Hematopoietic multipotent progenitor cell treated with erythropoietin and hydrocortisone succinate and interleukin-3 and kit ligand, for 17 days (in vitro differentiated cells): ENCODE data around the gene PXT1.
"Not testable (repeated sequence)": the region's sequence is repeated elsewhere in the genome, so short reads cannot be mapped to it uniquely, and the experiment has no call there.

Source experiments
- DNase-seq: peaks from one replicate; pipeline ENCODE4 v3.0.0-alpha.2; 2015; ENCODE audit warnings: low spot score

The PXT1 gene

GRCh38 chr6:36368921-36369865, 73.5 kb downstream of the PXT1 start:
- no peak for DNase-seq

- no peak for DNase-seq
Measured at GRCh38 chr6:36368421-36368820, 74.2 kb downstream of the PXT1 start.

- no peak for DNase-seq
Measured at GRCh38 chr6:36367743-36368142, 74.9 kb downstream of the PXT1 start.

GRCh38 chr6:36364669-36365479, 77.8 kb downstream of the PXT1 start:
- DNase-seq: no peak

- DNase-seq: not testable (repeated sequence)
Measured at GRCh38 chr6:36364061-36364635, 78.5 kb downstream of the PXT1 start.

GRCh38 chr6:36363371-36363752, 79.3 kb downstream of the PXT1 start:
- not testable (repeated sequence) for DNase-seq

GRCh38 chr6:36362551-36363370, 79.9 kb downstream of the PXT1 start:
- DNase-seq: no peak

- DNase-seq: no peak
Measured at GRCh38 chr6:36361071-36361470, 81.6 kb downstream of the PXT1 start.

- DNase-seq: peak; percentile 85
Measured at GRCh38 chr6:36360241-36361054, 82.2 kb downstream of the PXT1 start.

GRCh38 chr6:36358226-36358915, 84.3 kb downstream of the PXT1 start:
- DNase-seq: no peak

GRCh38 chr6:36357872-36358225, 84.8 kb downstream of the PXT1 start:
- no peak for DNase-seq

- no peak for DNase-seq
Measured at GRCh38 chr6:36355819-36356218, 86.8 kb downstream of the PXT1 start.

- DNase-seq: no peak
Measured at GRCh38 chr6:36353411-36353915, 89.2 kb downstream of the PXT1 start.

GRCh38 chr6:36352477-36353157, 90.0 kb downstream of the PXT1 start:
- DNase-seq: no peak

GRCh38 chr6:36350681-36351571, 91.7 kb downstream of the PXT1 start:
- peak; percentile 15 for DNase-seq

GRCh38 chr6:36350082-36350481, 92.6 kb downstream of the PXT1 start:
- no peak for DNase-seq

- peak; percentile 65 for DNase-seq
Measured at GRCh38 chr6:36349240-36349639, 93.4 kb downstream of the PXT1 start.

GRCh38 chr6:36347621-36348020, 95.0 kb downstream of the PXT1 start:
- peak; percentile 70 for DNase-seq
